HG03159 (cell line): ENCODE data around the gene RHEBL1.
"Not testable (repeated sequence)": the region's sequence is repeated elsewhere in the genome, so short reads cannot be mapped to it uniquely, and the experiment has no call there.

ENCODE experiments used
- ATAC-seq: cut with Tn5 transposase; IDR thresholded peaks from one replicate; pipeline ENCODE4 v1.9.1; 2021; ENCODE audit warnings: mild to moderate bottlenecking, moderate library complexity; ENCODE audit not compliant: unreplicated experiment

RHEBL1 gene

GRCh38 chr12:49089821-49090773, 20.3 kb upstream of the RHEBL1 start:
- no peak for ATAC-seq

- no peak for ATAC-seq
Observed at GRCh38 chr12:49088932-49089330, 19.2 kb upstream of the RHEBL1 start.

- peak; percentile 83 for ATAC-seq
Observed at GRCh38 chr12:49088150-49088931, 18.6 kb upstream of the RHEBL1 start.

DNA sequence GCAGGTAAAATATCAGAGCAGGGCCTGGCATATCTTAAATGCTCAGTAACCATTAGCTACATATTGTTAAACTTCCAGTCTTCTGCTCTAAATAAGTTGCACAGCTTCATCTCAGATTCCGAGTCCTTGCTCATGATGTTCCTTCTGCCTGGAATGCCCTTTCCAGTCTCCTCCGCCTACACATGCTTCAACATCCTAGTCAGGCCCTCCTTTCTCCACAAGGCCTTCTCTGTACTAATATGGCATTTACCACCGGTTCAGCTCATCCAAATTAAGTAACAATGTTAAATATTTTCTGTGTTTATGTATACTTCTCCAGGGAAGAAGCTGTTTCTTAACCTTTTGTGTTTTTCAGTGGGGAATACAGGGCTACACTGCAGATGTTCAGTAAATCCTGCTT, 16.3 kb upstream of the RHEBL1 start:
- ATAC-seq = no peak

DNA sequence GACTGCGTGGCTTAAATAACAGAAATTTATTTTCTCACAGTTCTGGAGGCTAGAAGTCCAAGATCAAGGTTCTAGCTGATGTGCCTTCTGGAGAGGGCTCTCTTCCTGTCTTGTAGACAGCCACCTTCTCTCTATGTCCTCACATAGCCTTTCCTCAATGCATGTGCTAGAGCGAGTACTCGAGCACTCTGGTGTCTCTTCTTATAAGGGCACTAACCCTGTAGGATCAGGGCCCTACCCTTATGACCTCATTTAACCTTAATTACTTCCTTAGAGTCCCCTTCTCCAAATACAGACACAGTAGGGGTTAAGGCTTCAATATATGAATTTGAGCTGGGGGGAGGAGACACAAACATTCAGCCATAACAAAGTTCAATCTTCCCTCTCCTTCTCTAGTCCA, 14.7 kb upstream of the RHEBL1 start:
- ATAC-seq = no peak

GRCh38 chr12:49079793-49080192, 10.0 kb upstream of the RHEBL1 start:
- ATAC-seq = no peak

- no peak for ATAC-seq
Observed at GRCh38 chr12:49070971-49071370, 1.2 kb upstream of the RHEBL1 start.

- no peak for ATAC-seq
Observed at GRCh38 chr12:49068879-49069506, 786 bp downstream of the RHEBL1 start.

- no peak for ATAC-seq
Observed at GRCh38 chr12:49066120-49066519, 3.7 kb downstream of the RHEBL1 start.

DNA sequence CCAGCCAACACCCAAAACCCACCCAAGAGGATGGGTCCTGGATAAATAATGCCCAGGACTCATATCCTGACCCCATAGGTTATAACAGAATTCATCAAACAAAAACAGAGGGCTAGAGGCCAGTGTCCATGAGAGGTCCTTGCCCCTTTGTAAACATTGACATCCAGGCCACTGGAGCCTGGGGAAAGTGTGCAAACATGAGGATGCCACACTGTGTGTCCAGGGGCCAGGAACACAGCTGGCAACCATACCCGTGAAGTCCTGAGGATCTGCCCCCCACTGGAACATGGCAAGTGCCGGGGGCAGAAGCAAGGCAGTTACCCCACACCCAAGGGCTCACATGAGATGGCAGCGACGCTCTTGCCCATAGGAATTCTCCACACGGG, 5.0 kb downstream of the RHEBL1 start:
- no peak for ATAC-seq

- not testable (repeated sequence) for ATAC-seq
Observed at GRCh38 chr12:49061916-49062315, 7.9 kb downstream of the RHEBL1 start.

- no peak for ATAC-seq
Observed at GRCh38 chr12:49061157-49061650, 8.6 kb downstream of the RHEBL1 start.

DNA sequence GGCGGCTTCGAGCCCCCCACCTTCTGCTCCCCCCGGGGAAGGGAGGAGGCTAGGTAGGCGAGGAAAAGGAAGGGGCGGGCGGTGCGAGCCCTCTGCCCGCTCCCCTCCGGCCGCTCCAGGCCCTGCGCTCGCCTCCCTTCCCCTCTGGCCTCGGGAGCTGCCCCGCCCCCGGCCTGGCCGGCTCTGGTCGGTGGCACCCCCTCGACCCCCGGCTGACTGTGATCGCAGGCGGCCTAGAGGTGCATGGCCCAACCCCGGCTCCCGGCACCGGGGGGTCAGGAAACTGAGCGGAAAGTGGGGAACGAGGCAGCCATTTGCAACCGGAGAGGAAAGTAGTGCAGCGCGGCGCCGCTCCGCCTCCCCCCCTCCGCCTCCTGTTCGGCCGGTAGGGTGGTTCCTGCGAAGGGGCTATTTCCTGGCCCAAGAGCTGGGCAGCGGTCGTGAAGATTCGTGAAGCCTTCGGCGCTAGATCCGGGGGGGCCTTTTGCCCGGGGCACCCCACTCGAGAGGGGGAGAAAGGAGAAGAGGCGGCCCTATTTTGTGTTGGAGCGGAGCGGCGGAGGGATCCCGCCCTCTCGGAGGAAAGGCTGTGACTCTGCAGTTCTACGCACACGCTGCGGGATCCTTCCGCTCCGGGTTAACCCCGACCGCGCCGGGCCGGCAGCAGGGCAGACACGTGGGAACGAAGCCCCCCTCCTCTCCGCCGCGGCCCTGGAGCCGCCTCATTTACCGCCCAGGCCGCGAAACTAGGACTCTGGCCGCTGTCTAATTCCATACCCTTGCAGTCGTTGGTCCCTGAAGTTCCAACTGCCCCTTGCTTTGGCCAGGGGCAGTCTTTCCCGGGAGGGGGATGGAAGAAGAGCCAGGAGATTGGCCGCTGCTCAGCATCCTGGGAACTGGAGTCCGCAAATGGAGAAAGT, 9.3 kb downstream of the RHEBL1 start, which contains the start of gene KMT2D:
Gene KMT2D, minus strand, starts transcription at position 558 of the 920 bp plus-strand sequence. CDS start 5,470 bp downstream, outside the sequence.
- peak; percentile 52 for ATAC-seq

GRCh38 chr12:49059299-49060171, 10.2 kb downstream of the RHEBL1 start:
- ATAC-seq = peak; percentile 12

DNA sequence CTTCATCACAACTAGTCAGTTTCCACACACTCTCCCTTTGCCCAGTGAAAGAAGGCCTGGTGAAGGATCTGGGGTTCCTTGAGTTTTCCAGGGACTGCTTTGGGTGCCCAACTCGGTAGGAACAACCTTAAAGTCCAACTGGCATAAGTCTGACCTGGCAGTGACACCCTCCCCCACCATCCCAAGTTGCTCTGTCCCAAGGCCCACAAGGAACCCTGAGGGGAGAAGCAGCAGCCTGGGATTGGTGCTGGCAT, 10.8 kb downstream of the RHEBL1 start:
- ATAC-seq = no peak

DNA sequence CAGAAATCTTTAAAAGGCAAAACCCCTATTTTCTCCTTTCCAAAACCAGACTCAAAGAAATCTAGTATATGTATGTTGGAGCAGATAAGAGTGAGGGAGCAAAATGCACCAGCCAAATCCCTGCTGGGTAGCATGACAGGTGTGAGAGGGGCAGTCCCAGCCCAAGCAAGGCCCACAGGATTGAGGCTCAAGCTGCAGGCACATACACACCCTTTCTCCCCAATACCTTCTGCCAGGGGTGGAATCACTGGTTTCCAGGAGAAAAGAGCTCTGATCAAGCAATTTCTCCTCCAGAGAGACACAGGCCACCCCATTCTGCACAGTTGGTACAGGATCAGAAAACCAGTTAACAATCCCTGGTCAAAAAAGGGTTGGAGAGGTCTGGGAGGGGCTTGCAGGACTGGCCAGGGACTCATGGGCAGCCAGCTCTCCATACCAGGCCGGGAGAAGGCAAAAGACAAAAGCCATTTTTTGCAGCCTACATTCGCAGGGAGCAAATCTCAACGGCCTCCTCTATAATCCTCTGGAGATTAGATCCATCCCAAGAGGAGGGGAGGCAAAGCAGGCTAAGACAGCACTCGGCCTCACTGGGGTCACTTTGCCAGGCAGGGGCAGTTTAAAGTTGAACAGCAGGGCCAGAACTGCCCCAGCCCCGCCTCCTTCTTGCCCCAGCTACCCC, 11.3 kb downstream of the RHEBL1 start:
- ATAC-seq = no peak

DNA sequence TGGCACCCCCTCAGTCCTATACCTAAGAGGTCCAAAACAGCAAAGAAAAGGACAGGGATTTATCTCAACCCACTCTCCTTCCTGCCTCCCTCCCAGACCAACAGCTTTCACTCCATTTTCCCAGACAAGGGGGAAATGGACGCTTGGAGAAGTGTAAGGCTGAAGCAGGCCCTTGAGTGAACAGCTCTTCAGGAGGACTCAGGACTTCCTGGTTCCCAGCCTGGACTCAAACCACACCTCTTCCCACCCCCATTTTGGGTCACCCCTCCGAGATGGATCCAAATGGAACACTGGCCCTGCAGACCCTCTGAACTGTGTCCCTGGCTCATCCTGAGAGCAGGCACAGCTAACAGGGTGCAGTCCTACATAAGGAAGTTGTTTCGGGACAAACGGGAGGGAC, 11.9 kb downstream of the RHEBL1 start:
- no peak for ATAC-seq

DNA sequence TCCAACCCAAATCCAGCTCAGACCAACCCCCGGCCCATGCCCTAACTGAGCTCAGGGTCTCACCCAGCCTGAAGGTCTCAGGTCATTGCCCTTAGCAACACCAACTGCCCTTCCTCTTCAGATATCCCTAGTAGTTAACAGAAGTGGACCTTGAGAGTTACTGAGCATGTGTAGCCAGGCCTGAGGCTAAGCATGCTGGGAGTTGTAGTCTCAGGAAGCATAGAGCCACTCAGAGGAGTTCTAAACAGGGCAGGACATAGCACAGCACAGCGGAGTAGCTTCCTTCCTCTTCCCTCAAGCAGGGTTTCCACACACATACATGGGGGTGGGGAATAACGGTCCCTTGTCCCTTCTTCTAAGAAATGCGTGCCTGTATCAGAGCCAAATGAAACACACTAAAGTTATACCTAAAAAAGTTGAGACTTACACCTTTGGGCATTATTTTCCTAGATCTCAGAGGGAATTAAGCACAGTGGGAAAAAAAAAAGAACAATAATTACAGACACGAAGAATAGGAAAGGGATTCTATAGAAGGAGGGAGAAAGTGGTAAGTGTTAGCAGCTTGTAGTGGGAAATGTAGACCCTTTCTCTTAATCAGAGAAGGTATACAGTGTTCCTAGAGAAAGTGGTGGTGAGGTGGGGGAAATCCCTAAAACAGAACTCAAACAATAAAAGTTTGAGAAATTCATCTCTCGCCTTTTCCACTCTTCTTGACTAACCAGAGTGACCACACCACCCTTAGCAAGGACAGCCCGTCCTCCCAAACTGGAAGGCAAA, 13.6 kb downstream of the RHEBL1 start:
- ATAC-seq = peak; percentile 61
